Sigmoid colon (tissue), 4 donors: ENCODE data around the gene BAHCC1.

Source experiments
- CTCF ChIP-seq, 4 experiments: fragments of 450-650 bp in 3 of 4; fragments of 200-600 bp in 1 of 4; IDR thresholded peaks; one replicate each; pipeline ENCODE4 v1.5.1; 2016 to 2019; ENCODE audit warnings: antibody characterized with exemption in 4 of 4, mild to moderate bottlenecking in 3 of 4, moderate library complexity in 2 of 4
- EP300 ChIP-seq, 4 donors: sonication (generic); formaldehyde crosslinking; IDR thresholded peaks; one replicate each; pipeline ENCODE4 v1.6.1; 2017; ENCODE audit warnings: antibody characterized with exemption in 4 of 4
- POLR2A ChIP-seq, 2 donors: fragments of 450-650 bp; IDR thresholded peaks; one replicate each; pipeline ENCODE4 v1.6.1; 2016; ENCODE audit warnings: antibody characterized with exemption in 2 of 2, mild to moderate bottlenecking in 2 of 2, moderate library complexity in 2 of 2

GRCh38 chr17:81511554-81511803 is 116.2 kb downstream of the BAHCC1 start:
- TF ChIP-seq CTCF (IDR thresholded peaks at IDR 0.05) (no peak), POLR2A (IDR thresholded peaks at IDR 0.05) (peak in 1 of 2 donors; percentile 25), EP300 (IDR thresholded peaks at IDR 0.05) (no peak)
